GM23338 (cell line): Measurements from ENCODE around the gene SAMD10. TPM values are rescaled to one million over a fixed set of nuclear protein-coding genes. Genes with fewer than 3 reads are reported as not detected.

Source experiments
- ATAC-seq: fragments of 200-7000 bp; cut with Tn5 transposase; 3 replicates; pipeline ENCODE4 v1.9.1; 2020
- DNase-seq: peaks from one replicate; pipeline ENCODE4 v3.0.0-alpha.2; 2015; ENCODE audit warnings: low spot score
- H2AFZ ChIP-seq: fragments of 200-600 bp; sonication (generic); 2 replicates; pipeline ENCODE4 v1.8.0; 2016; ENCODE audit warnings: antibody characterized with exemption, mild to moderate bottlenecking, moderate library complexity
- H3F3A ChIP-seq: fragments of 200-600 bp; sonication (generic); replicated peaks from 2 replicates; pipeline ENCODE4 v1.8.0; 2017; ENCODE audit warnings: antibody characterized with exemption, mixed run types, low read depth
- H3K27ac ChIP-seq: fragments of 200-600 bp; sonication (generic); 2 replicates; pipeline ENCODE4 v1.6.1; 2016; ENCODE audit warnings: low read depth
- H3K27me3 ChIP-seq: fragments of 200-600 bp; sonication (generic); 2 replicates; pipeline ENCODE4 v1.8.0; 2016; ENCODE audit warnings: mild to moderate bottlenecking, mixed run types, moderate library complexity; ENCODE audit not compliant: insufficient read depth
- H3K36me3 ChIP-seq: fragments of 200-600 bp; sonication (generic); 2 replicates; pipeline ENCODE4 v1.8.0; 2016; ENCODE audit warnings: mild to moderate bottlenecking; ENCODE audit not compliant: insufficient read depth
- H3K4me1 ChIP-seq: fragments of 200-600 bp; sonication (generic); 2 replicates; pipeline ENCODE4 v1.8.0; 2016; ENCODE audit warnings: mild to moderate bottlenecking, moderate library complexity; ENCODE audit not compliant: insufficient read depth
- H3K4me2 ChIP-seq: fragments of 200-600 bp; sonication (generic); 2 replicates; pipeline ENCODE4 v1.7.1; 2017; ENCODE audit warnings: mixed run types
- H3K4me3 ChIP-seq: fragments of 200-600 bp; sonication (generic); 2 replicates; pipeline ENCODE4 v1.6.1; 2016; ENCODE audit warnings: mixed run types
- H3K79me2 ChIP-seq: fragments of 200-600 bp; sonication (generic); replicated peaks from 2 replicates; pipeline ENCODE4 v1.8.0; 2017; ENCODE audit warnings: mild to moderate bottlenecking; ENCODE audit not compliant: insufficient read depth
- H3K9me2 ChIP-seq: fragments of 200-600 bp; sonication (generic); 2 replicates; pipeline ENCODE4 v1.8.0; 2017; ENCODE audit not compliant: insufficient read depth
- H4K20me1 ChIP-seq: fragments of 200-600 bp; sonication (generic); replicated peaks from 2 replicates; pipeline ENCODE4 v1.8.0; 2017; ENCODE audit warnings: mild to moderate bottlenecking; ENCODE audit not compliant: insufficient read depth
- H3K27ac Mint-ChIP-seq: 2 replicates; pipeline ENCODE4 v1.8.0; 2020; ENCODE audit warnings: inconsistent platforms, mild to moderate bottlenecking, moderate library complexity, mixed read lengths
- H3K27me3 Mint-ChIP-seq: 3 replicates; pipeline ENCODE4 v1.8.0; 2022; ENCODE audit warnings: low read depth, mild to moderate bottlenecking, moderate library complexity, mixed read lengths, inconsistent platforms; ENCODE audit not compliant: insufficient read depth, poor library complexity
- H3K36me3 Mint-ChIP-seq: 3 replicates; pipeline ENCODE4 v1.8.0; 2021; ENCODE audit warnings: low read depth, mild to moderate bottlenecking, inconsistent platforms, moderate library complexity, mixed read lengths
- H3K4me1 Mint-ChIP-seq: 3 replicates; pipeline ENCODE4 v1.8.0; 2020; ENCODE audit warnings: mild to moderate bottlenecking, inconsistent platforms, mixed read lengths
- H3K4me3 Mint-ChIP-seq: 3 replicates; pipeline ENCODE4 v1.8.0; 2021; ENCODE audit warnings: moderate library complexity, mild to moderate bottlenecking, inconsistent platforms, mixed read lengths
- H3K9me3 Mint-ChIP-seq: 3 replicates; pipeline ENCODE4 v1.8.0; 2020; ENCODE audit warnings: moderate library complexity, mild to moderate bottlenecking, inconsistent platforms, mixed read lengths
- CREB1 ChIP-seq: fragments of 250-450 bp; sonication (Bioruptor Pico); IDR thresholded peaks from 2 replicates; pipeline ENCODE4 v1.5.0; 2020; ENCODE audit warnings: low read depth, mild to moderate bottlenecking, moderate library complexity
- EZH2 ChIP-seq: fragments of 200-600 bp; sonication (generic); IDR thresholded peaks from one replicate; pipeline ENCODE4 v1.8.0; 2017; ENCODE audit warnings: antibody characterized with exemption, mild to moderate bottlenecking, low read depth; ENCODE audit not compliant: unreplicated experiment
- EZH2phosphoT487 ChIP-seq: fragments of 200-600 bp; sonication (generic); IDR thresholded peaks from one replicate; pipeline ENCODE4 v1.8.1; 2018; ENCODE audit warnings: antibody characterized with exemption; ENCODE audit not compliant: unreplicated experiment
- JUNB ChIP-seq: IDR thresholded peaks from one replicate; pipeline ENCODE4 v1.6.1; 2016; ENCODE audit warnings: antibody characterized with exemption; ENCODE audit not compliant: unreplicated experiment
- NANOG ChIP-seq: IDR thresholded peaks from 2 replicates; pipeline ENCODE4 v1.6.1; 2016; ENCODE audit warnings: antibody characterized with exemption, borderline replicate concordance
- POLR2AphosphoS5 ChIP-seq: IDR thresholded peaks from 2 replicates; pipeline ENCODE4 v1.6.1; 2016; ENCODE audit warnings: antibody characterized with exemption, low read depth
- STAT1 ChIP-seq: IDR thresholded peaks from one replicate; pipeline ENCODE4 v1.6.1; 2016; ENCODE audit warnings: antibody characterized with exemption; ENCODE audit not compliant: unreplicated experiment
- ZNF114 ChIP-seq: fragments of 250-450 bp; sonication (Bioruptor Pico); IDR thresholded peaks from 2 replicates; pipeline ENCODE4 v1.5.0; 2020; ENCODE audit warnings: mild to moderate bottlenecking, moderate library complexity
- ZNF331 ChIP-seq: fragments of 250-450 bp; sonication (Bioruptor Pico); IDR thresholded peaks from 2 replicates; pipeline ENCODE4 v1.5.0; 2020; ENCODE audit warnings: low read depth, mild to moderate bottlenecking, moderate library complexity
- polyA plus RNA-seq: library from polyadenylated mRNA; unstranded; fragments of >200 nt; fragmentation: Nextera tagmentation; extraction: Ambion mirVana; gene quantifications from 2 replicates; pipeline ENCODE4 v1.2.1, GENCODE V29; 2016
- total RNA-seq: library from RNA; depleted of rRNA; stranded (reverse); fragments of >200 nt; shearing (Covaris generic); gene quantifications from 2 replicates; pipeline ENCODE4 v1.2.3, GENCODE V29; 2014
- TF ChIP-seq, protein P1 (sequence below): fragments of 250-450 bp; sonication (Bioruptor Pico); IDR thresholded peaks from 2 replicates; pipeline ENCODE4 v1.5.0; 2020; ENCODE audit warnings: mild to moderate bottlenecking, moderate library complexity
- TF ChIP-seq, protein P2 (sequence below): IDR thresholded peaks from 2 replicates; pipeline ENCODE4 v1.6.1; 2016; ENCODE audit warnings: antibody characterized with exemption
- TF ChIP-seq, protein P3 (sequence below): IDR thresholded peaks from one replicate; pipeline ENCODE4 v1.6.1; 2018; ENCODE audit warnings: antibody characterized with exemption; ENCODE audit not compliant: unreplicated experiment

The SAMD10 gene
- total and polyA plus RNA-seq, 2 experiments from 2014 or later = 2.1 to 7.3 TPM

DNA sequence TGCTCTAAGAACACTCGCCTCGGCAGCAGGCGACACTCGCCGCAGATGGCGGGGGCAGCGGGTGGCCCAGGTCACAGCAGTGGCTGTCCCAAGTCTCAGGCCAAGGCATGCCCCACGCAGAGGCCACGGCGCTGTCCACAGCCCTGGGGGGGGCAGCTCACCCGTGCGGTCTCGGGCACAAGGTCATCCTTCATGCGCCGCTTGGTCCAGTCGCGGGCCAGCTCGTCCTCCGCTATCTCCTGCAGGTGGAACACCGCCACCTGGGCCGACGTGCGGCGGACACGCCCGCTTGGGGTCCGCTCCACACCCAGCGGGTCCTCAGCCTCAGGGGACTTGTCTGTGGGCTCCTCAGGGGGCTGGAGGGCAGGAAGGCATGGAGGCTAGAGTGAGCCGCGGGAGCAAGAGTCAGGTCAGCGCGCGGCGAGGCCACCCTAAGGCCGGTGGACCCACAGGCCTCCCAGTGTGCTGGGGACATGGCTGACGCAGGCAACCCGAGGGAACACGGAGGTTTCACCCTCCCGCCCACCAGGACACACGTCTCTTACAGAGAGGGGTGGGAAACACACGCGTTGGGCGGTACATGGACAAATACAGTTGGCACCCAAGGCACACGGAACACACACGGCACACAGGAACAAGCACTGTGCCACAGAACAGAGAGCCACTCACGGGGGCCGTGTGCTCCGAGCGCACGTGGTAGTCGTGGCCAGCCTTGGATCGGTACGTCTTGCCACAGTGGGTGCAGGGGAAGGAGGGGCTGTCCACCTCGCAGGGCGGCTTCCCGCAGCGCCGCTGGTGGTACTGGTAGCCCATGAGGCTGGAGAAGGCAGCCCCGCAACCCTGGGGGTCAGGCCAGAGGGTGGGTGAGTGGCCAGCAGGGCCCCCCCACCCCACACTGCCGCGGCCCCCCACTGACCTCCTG, 16.8 kb downstream of the SAMD10 start:
- 0 out of 2 replicates have a peak, but pooled peaks cover 5% of the 10 kb centered on the region for H3F3A ChIP-seq

More for the DNA sequence above, 16.8 kb downstream of the SAMD10 start:
- Histone ChIP-seq H3K36me3 (no peaks in the 10 kb centered on the region), H2AFZ (no peak overlapping the region), H3K27me3 (no peaks in the 10 kb centered on the region), H3K4me3 (no peak overlapping the region), H3K4me1 (peaks cover 18% of the 10 kb centered on the region), H3K27ac (no peak overlapping the region), H3K79me2 (no peaks in the 10 kb centered on the region), H3K4me2 (no peak overlapping the region), H3K9me2 (no peaks in the 10 kb centered on the region), H4K20me1 (no peaks in the 10 kb centered on the region)
- H3K4me1 Mint-ChIP-seq = peaks cover 21% of the 10 kb centered on the region
- peaks cover 5% of the 10 kb centered on the region for H3K27me3 Mint-ChIP-seq
- DNase-seq (no peak), ATAC-seq (no peak)
- no peak overlapping the region for H3K4me3 Mint-ChIP-seq
- H3K9me3 Mint-ChIP-seq = no peaks in the 10 kb centered on the region
- H3K36me3 Mint-ChIP-seq = peaks cover 30% of the 10 kb centered on the region; the same call in 2 of the 3 replicates
- H3K27ac Mint-ChIP-seq = no peak overlapping the region
- TF ChIP-seq CREB1 (CRISPR knock-in tag) (no peak), EZH2 (no peak), ZNF114 (CRISPR knock-in tag) (no peak), EZH2phosphoT487 (no peak), STAT1 (no peak), POLR2AphosphoS5 (no peak), JUNB (no peak), ZNF331 (CRISPR knock-in tag) (no peak), NANOG (no peak)
- TF ChIP-seq, protein P1, sequence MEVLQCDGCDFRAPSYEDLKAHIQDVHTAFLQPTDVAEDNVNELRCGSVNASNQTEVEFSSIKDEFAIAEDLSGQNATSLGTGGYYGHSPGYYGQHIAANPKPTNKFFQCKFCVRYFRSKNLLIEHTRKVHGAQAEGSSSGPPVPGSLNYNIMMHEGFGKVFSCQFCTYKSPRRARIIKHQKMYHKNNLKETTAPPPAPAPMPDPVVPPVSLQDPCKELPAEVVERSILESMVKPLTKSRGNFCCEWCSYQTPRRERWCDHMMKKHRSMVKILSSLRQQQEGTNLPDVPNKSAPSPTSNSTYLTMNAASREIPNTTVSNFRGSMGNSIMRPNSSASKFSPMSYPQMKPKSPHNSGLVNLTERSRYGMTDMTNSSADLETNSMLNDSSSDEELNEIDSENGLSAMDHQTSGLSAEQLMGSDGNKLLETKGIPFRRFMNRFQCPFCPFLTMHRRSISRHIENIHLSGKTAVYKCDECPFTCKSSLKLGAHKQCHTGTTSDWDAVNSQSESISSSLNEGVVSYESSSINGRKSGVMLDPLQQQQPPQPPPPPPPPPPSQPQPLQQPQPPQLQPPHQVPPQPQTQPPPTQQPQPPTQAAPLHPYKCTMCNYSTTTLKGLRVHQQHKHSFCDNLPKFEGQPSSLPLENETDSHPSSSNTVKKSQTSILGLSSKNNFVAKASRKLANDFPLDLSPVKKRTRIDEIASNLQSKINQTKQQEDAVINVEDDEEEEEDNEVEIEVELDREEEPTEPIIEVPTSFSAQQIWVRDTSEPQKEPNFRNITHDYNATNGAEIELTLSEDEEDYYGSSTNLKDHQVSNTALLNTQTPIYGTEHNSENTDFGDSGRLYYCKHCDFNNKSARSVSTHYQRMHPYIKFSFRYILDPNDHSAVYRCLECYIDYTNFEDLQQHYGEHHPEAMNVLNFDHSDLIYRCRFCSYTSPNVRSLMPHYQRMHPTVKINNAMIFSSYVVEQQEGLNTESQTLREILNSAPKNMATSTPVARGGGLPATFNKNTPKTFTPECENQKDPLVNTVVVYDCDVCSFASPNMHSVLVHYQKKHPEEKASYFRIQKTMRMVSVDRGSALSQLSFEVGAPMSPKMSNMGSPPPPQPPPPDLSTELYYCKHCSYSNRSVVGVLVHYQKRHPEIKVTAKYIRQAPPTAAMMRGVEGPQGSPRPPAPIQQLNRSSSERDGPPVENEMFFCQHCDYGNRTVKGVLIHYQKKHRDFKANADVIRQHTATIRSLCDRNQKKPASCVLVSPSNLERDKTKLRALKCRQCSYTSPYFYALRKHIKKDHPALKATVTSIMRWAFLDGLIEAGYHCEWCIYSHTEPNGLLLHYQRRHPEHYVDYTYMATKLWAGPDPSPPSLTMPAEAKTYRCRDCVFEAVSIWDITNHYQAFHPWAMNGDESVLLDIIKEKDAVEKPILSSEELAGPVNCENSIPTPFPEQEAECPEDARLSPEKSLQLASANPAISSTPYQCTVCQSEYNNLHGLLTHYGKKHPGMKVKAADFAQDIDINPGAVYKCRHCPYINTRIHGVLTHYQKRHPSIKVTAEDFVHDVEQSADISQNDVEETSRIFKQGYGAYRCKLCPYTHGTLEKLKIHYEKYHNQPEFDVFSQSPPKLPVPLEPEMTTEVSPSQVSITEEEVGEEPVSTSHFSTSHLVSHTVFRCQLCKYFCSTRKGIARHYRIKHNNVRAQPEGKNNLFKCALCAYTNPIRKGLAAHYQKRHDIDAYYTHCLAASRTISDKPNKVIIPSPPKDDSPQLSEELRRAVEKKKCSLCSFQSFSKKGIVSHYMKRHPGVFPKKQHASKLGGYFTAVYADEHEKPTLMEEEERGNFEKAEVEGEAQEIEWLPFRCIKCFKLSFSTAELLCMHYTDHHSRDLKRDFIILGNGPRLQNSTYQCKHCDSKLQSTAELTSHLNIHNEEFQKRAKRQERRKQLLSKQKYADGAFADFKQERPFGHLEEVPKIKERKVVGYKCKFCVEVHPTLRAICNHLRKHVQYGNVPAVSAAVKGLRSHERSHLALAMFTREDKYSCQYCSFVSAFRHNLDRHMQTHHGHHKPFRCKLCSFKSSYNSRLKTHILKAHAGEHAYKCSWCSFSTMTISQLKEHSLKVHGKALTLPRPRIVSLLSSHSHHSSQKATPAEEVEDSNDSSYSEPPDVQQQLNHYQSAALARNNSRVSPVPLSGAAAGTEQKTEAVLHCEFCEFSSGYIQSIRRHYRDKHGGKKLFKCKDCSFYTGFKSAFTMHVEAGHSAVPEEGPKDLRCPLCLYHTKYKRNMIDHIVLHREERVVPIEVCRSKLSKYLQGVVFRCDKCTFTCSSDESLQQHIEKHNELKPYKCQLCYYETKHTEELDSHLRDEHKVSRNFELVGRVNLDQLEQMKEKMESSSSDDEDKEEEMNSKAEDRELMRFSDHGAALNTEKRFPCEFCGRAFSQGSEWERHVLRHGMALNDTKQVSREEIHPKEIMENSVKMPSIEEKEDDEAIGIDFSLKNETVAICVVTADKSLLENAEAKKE (CRISPR knock-in tag) = no peak
- TF ChIP-seq, protein P2, sequence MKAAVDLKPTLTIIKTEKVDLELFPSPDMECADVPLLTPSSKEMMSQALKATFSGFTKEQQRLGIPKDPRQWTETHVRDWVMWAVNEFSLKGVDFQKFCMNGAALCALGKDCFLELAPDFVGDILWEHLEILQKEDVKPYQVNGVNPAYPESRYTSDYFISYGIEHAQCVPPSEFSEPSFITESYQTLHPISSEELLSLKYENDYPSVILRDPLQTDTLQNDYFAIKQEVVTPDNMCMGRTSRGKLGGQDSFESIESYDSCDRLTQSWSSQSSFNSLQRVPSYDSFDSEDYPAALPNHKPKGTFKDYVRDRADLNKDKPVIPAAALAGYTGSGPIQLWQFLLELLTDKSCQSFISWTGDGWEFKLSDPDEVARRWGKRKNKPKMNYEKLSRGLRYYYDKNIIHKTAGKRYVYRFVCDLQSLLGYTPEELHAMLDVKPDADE = no peak
- TF ChIP-seq, protein P3, sequence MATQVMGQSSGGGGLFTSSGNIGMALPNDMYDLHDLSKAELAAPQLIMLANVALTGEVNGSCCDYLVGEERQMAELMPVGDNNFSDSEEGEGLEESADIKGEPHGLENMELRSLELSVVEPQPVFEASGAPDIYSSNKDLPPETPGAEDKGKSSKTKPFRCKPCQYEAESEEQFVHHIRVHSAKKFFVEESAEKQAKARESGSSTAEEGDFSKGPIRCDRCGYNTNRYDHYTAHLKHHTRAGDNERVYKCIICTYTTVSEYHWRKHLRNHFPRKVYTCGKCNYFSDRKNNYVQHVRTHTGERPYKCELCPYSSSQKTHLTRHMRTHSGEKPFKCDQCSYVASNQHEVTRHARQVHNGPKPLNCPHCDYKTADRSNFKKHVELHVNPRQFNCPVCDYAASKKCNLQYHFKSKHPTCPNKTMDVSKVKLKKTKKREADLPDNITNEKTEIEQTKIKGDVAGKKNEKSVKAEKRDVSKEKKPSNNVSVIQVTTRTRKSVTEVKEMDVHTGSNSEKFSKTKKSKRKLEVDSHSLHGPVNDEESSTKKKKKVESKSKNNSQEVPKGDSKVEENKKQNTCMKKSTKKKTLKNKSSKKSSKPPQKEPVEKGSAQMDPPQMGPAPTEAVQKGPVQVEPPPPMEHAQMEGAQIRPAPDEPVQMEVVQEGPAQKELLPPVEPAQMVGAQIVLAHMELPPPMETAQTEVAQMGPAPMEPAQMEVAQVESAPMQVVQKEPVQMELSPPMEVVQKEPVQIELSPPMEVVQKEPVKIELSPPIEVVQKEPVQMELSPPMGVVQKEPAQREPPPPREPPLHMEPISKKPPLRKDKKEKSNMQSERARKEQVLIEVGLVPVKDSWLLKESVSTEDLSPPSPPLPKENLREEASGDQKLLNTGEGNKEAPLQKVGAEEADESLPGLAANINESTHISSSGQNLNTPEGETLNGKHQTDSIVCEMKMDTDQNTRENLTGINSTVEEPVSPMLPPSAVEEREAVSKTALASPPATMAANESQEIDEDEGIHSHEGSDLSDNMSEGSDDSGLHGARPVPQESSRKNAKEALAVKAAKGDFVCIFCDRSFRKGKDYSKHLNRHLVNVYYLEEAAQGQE = no peak
